Mucosa of descending colon (tissue), 3 donors: ENCODE measurements around the gene ZNF266. TPM values are rescaled to one million over a fixed set of nuclear protein-coding genes. Genes with fewer than 3 reads are reported as not detected.

Experiments used
- ATAC-seq: fragments of 200-7000 bp; cut with Tn5 transposase; one replicate; pipeline ENCODE4 v1.9.1; 2020; ENCODE audit warnings: mild to moderate bottlenecking, moderate library complexity
- DNase-seq, 3 donors: peaks; one replicate each; pipeline ENCODE4 v3.0.0-alpha.2; 2020
- H3K36me3 ChIP-seq: fragments of 200-600 bp; one replicate; pipeline ENCODE4 v1.8.0; 2021; ENCODE audit warnings: low read depth, mild to moderate bottlenecking
- H3K4me1 ChIP-seq: fragments of 200-600 bp; one replicate; pipeline ENCODE4 v1.8.0; 2021; ENCODE audit warnings: low read depth, mild to moderate bottlenecking
- H3K4me3 ChIP-seq: fragments of 200-600 bp; one replicate; pipeline ENCODE4 v1.8.0; 2021; ENCODE audit warnings: mild to moderate bottlenecking
- H3K9me3 ChIP-seq: fragments of 200-600 bp; one replicate; pipeline ENCODE4 v1.8.0; 2021; ENCODE audit warnings: mild to moderate bottlenecking
- intact Hi-C, 2 donors: fragments of 100-400 bp; cut with DNase I in 1 of 2; cut with micrococcal nuclease in 1 of 2; formaldehyde crosslinking; loops; one replicate each; pipeline versions ENCODE4 v1.11.0 to v1.11.1; 2022; cut with DNase I, micrococcal nuclease
- total RNA-seq, 3 donors: library from RNA; stranded (reverse); fragmentation: NEBNext Ultra II Directional in 2 of 3; extraction: Animal tissue kit (Norgen Biotek cat#: 25700) in 2 of 3; gene quantifications; one replicate each; pipeline versions ENCODE4 v1.2.1 to v1.2.4, GENCODE V29; 2021 to 2023
- TF ChIP-seq, protein P1 (sequence below): fragments of 200-600 bp; IDR thresholded peaks from one replicate; pipeline ENCODE4 v1.8.0; 2022; ENCODE audit warnings: antibody characterized with exemption, mild to moderate bottlenecking
- donor health status: DM: no; HTN: no; CAD: no; lungs with moderate emphysema.
- donor health status: DM: no; HTN: no; CAD: no.
- donor health status: DM: no; HTN: yes; CAD: no.

The ZNF266 gene
- total RNA-seq, 3 donors from 2014 or later: 16.6 to 23.9 (median 20.6) TPM

DNA sequence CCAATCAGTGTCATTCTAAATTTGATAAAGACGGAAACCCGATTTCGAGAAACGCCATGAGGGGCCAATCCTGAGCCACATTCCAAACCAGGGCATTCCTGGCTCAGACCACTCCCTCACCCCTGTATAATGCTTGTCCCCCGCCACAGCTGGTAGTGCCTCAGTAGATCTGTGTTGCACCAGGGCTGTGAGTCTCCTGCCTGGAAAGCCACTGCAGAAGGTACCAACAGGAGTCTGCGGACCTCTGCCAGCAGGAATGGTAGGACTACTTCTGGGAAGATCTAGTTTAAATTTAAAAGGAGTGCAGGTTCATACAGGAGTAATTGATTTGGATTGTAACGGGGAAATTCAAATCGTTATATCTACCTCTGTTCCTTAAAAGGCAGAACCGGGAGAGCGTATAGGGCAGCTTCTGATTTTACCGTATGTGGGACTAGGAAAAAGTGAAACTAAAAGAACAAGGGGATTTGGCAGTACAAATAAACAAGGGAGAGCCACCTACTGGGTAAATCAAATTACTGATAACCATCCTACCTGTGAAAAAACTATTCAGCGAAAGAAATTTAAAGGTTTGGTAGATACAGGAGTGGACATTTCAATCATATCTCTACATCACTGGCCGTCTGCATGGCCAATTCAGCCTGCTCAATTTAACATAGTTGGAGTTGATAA is 20.8 kb upstream of the ZNF266 start:
- DNase-seq (no peak), ATAC-seq (no peak)
- intact Hi-C loops: no loop called here
- H3K36me3 ChIP-seq: no peaks in the 10 kb centered on the region
- TF ChIP-seq, protein P1, sequence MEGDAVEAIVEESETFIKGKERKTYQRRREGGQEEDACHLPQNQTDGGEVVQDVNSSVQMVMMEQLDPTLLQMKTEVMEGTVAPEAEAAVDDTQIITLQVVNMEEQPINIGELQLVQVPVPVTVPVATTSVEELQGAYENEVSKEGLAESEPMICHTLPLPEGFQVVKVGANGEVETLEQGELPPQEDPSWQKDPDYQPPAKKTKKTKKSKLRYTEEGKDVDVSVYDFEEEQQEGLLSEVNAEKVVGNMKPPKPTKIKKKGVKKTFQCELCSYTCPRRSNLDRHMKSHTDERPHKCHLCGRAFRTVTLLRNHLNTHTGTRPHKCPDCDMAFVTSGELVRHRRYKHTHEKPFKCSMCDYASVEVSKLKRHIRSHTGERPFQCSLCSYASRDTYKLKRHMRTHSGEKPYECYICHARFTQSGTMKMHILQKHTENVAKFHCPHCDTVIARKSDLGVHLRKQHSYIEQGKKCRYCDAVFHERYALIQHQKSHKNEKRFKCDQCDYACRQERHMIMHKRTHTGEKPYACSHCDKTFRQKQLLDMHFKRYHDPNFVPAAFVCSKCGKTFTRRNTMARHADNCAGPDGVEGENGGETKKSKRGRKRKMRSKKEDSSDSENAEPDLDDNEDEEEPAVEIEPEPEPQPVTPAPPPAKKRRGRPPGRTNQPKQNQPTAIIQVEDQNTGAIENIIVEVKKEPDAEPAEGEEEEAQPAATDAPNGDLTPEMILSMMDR: no peak
- H3K9me3 ChIP-seq: peaks cover 89% of the 10 kb centered on the region
- no peak overlapping the region for H3K4me3 ChIP-seq
- no peaks in the 10 kb centered on the region for H3K4me1 ChIP-seq

DNA sequence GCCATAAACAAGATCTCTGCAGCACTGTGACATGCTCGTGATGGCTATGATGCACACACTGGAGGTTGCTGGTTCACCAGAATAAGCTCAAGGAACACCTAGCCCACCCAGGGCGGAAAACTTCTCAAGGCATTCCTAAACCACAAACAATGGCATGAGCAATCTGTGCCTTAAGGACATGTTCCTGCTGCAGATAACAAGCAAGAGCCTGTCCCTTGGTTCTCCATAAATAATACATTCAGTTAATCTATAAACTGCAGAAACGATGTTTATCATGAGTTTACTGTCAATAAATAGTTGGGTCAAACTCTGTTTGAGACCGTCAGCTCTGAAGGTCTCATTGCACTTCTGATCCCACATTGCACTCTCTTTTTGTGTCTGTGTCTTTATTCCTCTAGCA is 18.6 kb upstream of the ZNF266 start:
- H3K4me3 ChIP-seq: no peak overlapping the region
- intact Hi-C loops: no loop called here
- H3K4me1 ChIP-seq: no peaks in the 10 kb centered on the region
- TF ChIP-seq, protein P1: no peak
- no peak for ATAC-seq
- H3K9me3 ChIP-seq: peaks cover 89% of the 10 kb centered on the region
- DNase-seq: no peak
- H3K36me3 ChIP-seq: no peaks in the 10 kb centered on the region

DNA sequence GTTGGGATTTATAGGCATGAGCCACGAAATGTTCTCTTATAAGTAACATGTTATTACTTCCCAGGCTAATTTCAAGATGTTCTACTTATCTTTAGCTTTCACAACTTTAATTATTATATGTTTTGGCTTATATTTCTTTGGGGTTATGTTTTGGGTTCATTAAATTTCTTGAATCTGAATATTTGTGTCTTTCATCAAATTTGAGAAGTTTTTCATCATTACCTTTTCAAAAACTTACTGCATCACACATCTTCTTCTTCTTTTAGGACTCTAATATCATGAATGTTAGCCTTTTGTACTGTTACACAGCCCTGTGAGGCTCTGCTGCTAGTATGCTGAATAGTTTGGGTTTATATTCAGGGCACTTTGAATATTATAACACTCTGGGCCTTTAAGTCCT is 9.7 kb upstream of the ZNF266 start:
- intact Hi-C loops: no loop called here
- H3K9me3 ChIP-seq: peaks cover 85% of the 10 kb centered on the region
- DNase-seq: no peak

DNA sequence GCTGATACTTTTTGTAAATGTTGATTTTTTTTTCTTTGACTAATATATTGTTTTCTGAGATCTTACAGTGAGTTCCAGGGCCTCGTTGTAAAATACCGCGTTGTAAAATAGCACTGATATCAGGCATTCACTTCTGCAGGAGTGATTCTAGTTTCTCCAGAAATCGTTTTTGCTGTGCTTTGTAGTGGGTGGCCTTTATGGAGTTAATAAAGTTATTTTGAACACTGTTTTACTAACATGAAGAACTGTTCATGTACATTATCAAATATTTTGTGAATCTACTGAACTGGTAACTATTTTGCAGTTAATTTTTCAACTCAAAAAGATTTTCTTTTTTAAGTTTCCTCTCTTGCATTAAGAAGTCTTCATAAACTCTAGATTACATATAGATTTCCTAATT is 985 bp upstream of the ZNF266 start:
- intact Hi-C loops: no loop called here
- Histone ChIP-seq H3K9me3 (peaks cover 3% of the 10 kb centered on the region), H3K36me3 (no peaks in the 10 kb centered on the region), H3K4me1 (peaks cover 13% of the 10 kb centered on the region), H3K4me3 (no peak overlapping the region)
- no peak for ATAC-seq
- TF ChIP-seq, protein P1: no peak
- DNase-seq: no peak

More for the DNA sequence above, 9.7 kb upstream of the ZNF266 start:
- H3K4me1 ChIP-seq: no peaks in the 10 kb centered on the region
- ATAC-seq: no peak
- TF ChIP-seq, protein P1: no peak
- H3K36me3 ChIP-seq: no peaks in the 10 kb centered on the region
- H3K4me3 ChIP-seq: no peak overlapping the region

DNA sequence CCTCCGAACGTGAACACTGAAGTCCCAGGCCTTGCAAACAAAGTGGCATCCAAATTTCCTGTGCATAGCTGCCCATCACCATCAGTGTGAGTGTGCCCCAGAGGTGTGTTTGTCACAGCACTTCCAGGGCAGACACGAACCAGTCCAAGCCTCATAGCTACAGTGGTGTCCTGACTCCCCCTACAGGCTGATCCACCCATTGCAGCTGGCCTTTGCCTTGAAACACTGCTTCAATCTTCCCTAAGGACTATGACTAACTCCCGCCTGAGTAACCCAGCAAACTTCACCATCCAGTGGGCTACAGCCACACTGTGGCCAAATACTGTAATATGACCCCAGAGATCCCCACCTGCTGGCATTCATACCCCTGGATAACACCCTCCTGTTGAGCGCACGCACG is 3.9 kb downstream of the ZNF266 start:
- TF ChIP-seq, protein P1: peak; percentile 31
- H3K36me3 ChIP-seq: no peaks in the 10 kb centered on the region
- no peak overlapping the region for H3K4me3 ChIP-seq
- H3K9me3 ChIP-seq: no peaks in the 10 kb centered on the region
- ATAC-seq (no peak), DNase-seq (peak in 2 of 3 donors; percentile 45 to 55)
- H3K4me1 ChIP-seq: peaks cover 13% of the 10 kb centered on the region
- intact Hi-C loops: no loop called here
